Raji (cell line): ENCODE data around the gene RFLNA.

Experiments
- POLR2A ChIP-seq: IDR thresholded peaks from 2 replicates; pipeline ENCODE4 v1.6.1; 2011; ENCODE audit warnings: low read depth, low read length, control low read depth; ENCODE audit not compliant: insufficient read depth

The RFLNA gene

GRCh38 chr12:124294780-124295341 lies at the start of gene RFLNA:
Gene RFLNA, plus strand, starts transcription at chr12:124295093. Its CDS starts 337 bp downstream, at chr12:124295430.
- TF ChIP-seq POLR2A: no peak

- no peak for TF ChIP-seq POLR2A
Observed at GRCh38 chr12:124247331-124247730, 47.6 kb upstream of the RFLNA start.

- no peak for TF ChIP-seq POLR2A
Observed at GRCh38 chr12:124248941-124249825, 45.7 kb upstream of the RFLNA start.

- TF ChIP-seq POLR2A: no peak
Observed at GRCh38 chr12:124251186-124251585, 43.7 kb upstream of the RFLNA start.

- TF ChIP-seq POLR2A: no peak
Observed at GRCh38 chr12:124252964-124253363, 41.9 kb upstream of the RFLNA start.

- no peak for TF ChIP-seq POLR2A
Observed at GRCh38 chr12:124254126-124254525, 40.8 kb upstream of the RFLNA start.

- TF ChIP-seq POLR2A: no peak
Observed at GRCh38 chr12:124259154-124260066, 35.5 kb upstream of the RFLNA start.

GRCh38 chr12:124261885-124262284 lies 33.0 kb upstream of the RFLNA start:
- TF ChIP-seq POLR2A: no peak

GRCh38 chr12:124264089-124264795 lies 30.7 kb upstream of the RFLNA start:
- TF ChIP-seq POLR2A: no peak

- TF ChIP-seq POLR2A: no peak
Observed at GRCh38 chr12:124264879-124265278, 30.0 kb upstream of the RFLNA start.

GRCh38 chr12:124267205-124267778 lies 27.6 kb upstream of the RFLNA start:
- no peak for TF ChIP-seq POLR2A

GRCh38 chr12:124270671-124271070 lies 24.2 kb upstream of the RFLNA start:
- TF ChIP-seq POLR2A: no peak

- no peak for TF ChIP-seq POLR2A
Observed at GRCh38 chr12:124273630-124274029, 21.3 kb upstream of the RFLNA start.

GRCh38 chr12:124276337-124276736 lies 18.6 kb upstream of the RFLNA start:
- TF ChIP-seq POLR2A: no peak

GRCh38 chr12:124277394-124278241 lies 17.3 kb upstream of the RFLNA start:
- TF ChIP-seq POLR2A: no peak
